Measurements from ENCODE around the gene ADAMTS17.

- TF ChIP-seq CTCF (IDR thresholded peaks at IDR 0.05) = no peak
- no peak for TF ChIP-seq POLR2A (IDR thresholded peaks at IDR 0.05)
- no peak for TF ChIP-seq POLR2AphosphoS5 (IDR thresholded peaks at IDR 0.05)
- TF ChIP-seq EP300 (IDR thresholded peaks at IDR 0.05; ENCODE audit: low read depth) = no peak
Measured at GRCh38 chr15:100081454-100081853, 260.3 kb downstream of the ADAMTS17 start.
